ENCODE results near the gene OR4D2.
A peak's percentile ranks its signal among the peaks of the same experiment; 100 is the strongest.

The OR4D2 gene

GRCh38 chr17:58184986-58185761, 18.4 kb downstream of the OR4D2 start:
- TF ChIP-seq RAD21 (IDR thresholded peaks at IDR 0.05; ENCODE audit: low read depth) (no peak), TCF12 (IDR thresholded peaks at IDR 0.05; ENCODE audit: low read depth) (no peak), USF1 (IDR thresholded peaks at IDR 0.05) (no peak), MAX (IDR thresholded peaks at IDR 0.05) (no peak), FOXM1 (IDR thresholded peaks at IDR 0.05; ENCODE audit: borderline replicate concordance, low read depth) (no peak), TAF1 (IDR thresholded peaks at IDR 0.05; ENCODE audit: low read depth) (no peak), TEAD4 (IDR thresholded peaks at IDR 0.05) (no peak), YY1 (IDR thresholded peaks at IDR 0.05; ENCODE audit: low read depth) (no peak), CEBPB (IDR thresholded peaks at IDR 0.05) (no peak), ZBTB7A (IDR thresholded peaks at IDR 0.05; ENCODE audit: low read depth) (no peak), NFIC (IDR thresholded peaks at IDR 0.05) (no peak), EGR1 (IDR thresholded peaks at IDR 0.05) (no peak)

GRCh38 chr17:58186591-58186990, 19.8 kb downstream of the OR4D2 start:
- no peak for TF ChIP-seq NFIC (IDR thresholded peaks at IDR 0.05)
- no peak for TF ChIP-seq CEBPB (IDR thresholded peaks at IDR 0.05)
- TF ChIP-seq USF1 (IDR thresholded peaks at IDR 0.05) = no peak
- no peak for TF ChIP-seq TEAD4 (IDR thresholded peaks at IDR 0.05)
- TF ChIP-seq FOXM1 (IDR thresholded peaks at IDR 0.05; ENCODE audit: borderline replicate concordance, low read depth) = no peak
- TF ChIP-seq CREB1 (IDR thresholded peaks at IDR 0.05; ENCODE audit: low read depth) = no peak
- TF ChIP-seq EP300 (IDR thresholded peaks at IDR 0.05; ENCODE audit: borderline replicate concordance) = no peak
- TF ChIP-seq RAD21 (IDR thresholded peaks at IDR 0.05; ENCODE audit: low read depth) = no peak
- TF ChIP-seq YY1 (IDR thresholded peaks at IDR 0.05; ENCODE audit: low read depth) = no peak
- no peak for TF ChIP-seq MAX (IDR thresholded peaks at IDR 0.05)
- TF ChIP-seq TCF12 (IDR thresholded peaks at IDR 0.05; ENCODE audit: low read depth) = no peak
- TF ChIP-seq TAF1 (IDR thresholded peaks at IDR 0.05; ENCODE audit: low read depth) = no peak
- TF ChIP-seq EGR1 (IDR thresholded peaks at IDR 0.05) = no peak
- TF ChIP-seq ZBTB7A (IDR thresholded peaks at IDR 0.05; ENCODE audit: low read depth) = no peak

GRCh38 chr17:58187063-58187462, 20.3 kb downstream of the OR4D2 start:
- TF ChIP-seq ZBTB7A (IDR thresholded peaks at IDR 0.05; ENCODE audit: low read depth) (no peak), TEAD4 (IDR thresholded peaks at IDR 0.05) (no peak), REST (IDR thresholded peaks at IDR 0.05; ENCODE audit: low read depth) (no peak), USF1 (IDR thresholded peaks at IDR 0.05) (no peak), YY1 (IDR thresholded peaks at IDR 0.05; ENCODE audit: low read depth) (no peak), TCF12 (IDR thresholded peaks at IDR 0.05; ENCODE audit: low read depth) (no peak)

- TF ChIP-seq ZBTB7A (IDR thresholded peaks at IDR 0.05; ENCODE audit: low read depth) (no peak), REST (IDR thresholded peaks at IDR 0.05; ENCODE audit: low read depth) (peak; percentile 73)
These were observed 20.9 kb downstream of the OR4D2 start for GRCh38 chr17:58187675-58188074.

GRCh38 chr17:58189436-58190146, 22.8 kb downstream of the OR4D2 start:
- 0 out of 2 replicates have a peak, but pooled peaks have one; percentile 5 for TF ChIP-seq NFIC (IDR thresholded peaks at IDR 0.05)
- TF ChIP-seq TCF12 (IDR thresholded peaks at IDR 0.05; ENCODE audit: low read depth) = no peak
- TF ChIP-seq TAF1 (IDR thresholded peaks at IDR 0.05; ENCODE audit: low read depth) = no peak

Measured in Ishikawa (cell line).